ENCODE results near the gene GRAMD2B. TPM values are rescaled to one million over a fixed set of nuclear protein-coding genes. Genes with fewer than 3 reads are reported as not detected.

Gene GRAMD2B
- total and polyA plus RNA-seq, 2 of the 8 experiments (the other 6 are each of a cell fraction or from before 2014, with no cell fraction given): 6.4 to 9.4 TPM

DNA sequence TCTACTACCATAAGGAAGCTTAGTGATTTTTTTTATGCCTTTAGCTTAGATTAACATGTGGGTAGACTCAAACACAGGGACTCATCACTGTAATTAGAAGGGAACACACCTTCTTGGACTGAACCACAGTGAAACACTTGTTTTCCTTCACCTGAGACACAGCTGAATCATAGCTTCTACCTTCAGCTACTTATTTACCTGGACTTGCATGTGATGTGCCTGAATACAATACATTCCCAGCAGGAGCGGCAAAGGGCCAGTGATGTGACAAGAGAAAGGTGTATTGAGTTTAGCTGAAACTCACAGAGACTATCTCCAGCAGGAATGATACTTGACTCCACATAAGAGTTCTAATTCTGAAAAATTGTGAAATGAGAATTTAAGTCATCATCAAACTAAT is 37.8 kb downstream of the GRAMD2B start:
- H3K4me1 ChIP-seq (replicated peaks in 1 of 4; ENCODE audit: control insufficient read depth in 3 of 4, insufficient read depth in 4 of 4, low read length in 3 of 4): peaks cover 0 to 3% (median 0%) of the 10 kb centered on the region in 4 experiments; a peak in 1 of 7 replicates
- H3K79me2 ChIP-seq (ENCODE audit: control insufficient read depth in 1 of 2, insufficient read depth in 2 of 2, low read length in 2 of 2): no peaks in the 10 kb centered on the region
- no peak overlapping the region for H3K23ac ChIP-seq (ENCODE audit: insufficient read length)
- no peak overlapping the region for H3K4ac ChIP-seq (replicated peaks; ENCODE audit: insufficient read length, low read depth, low read length)
- H3K14ac ChIP-seq (ENCODE audit: insufficient read length): no peak overlapping the region
- no peak overlapping the region for H4K5ac ChIP-seq (ENCODE audit: insufficient read length, low read depth, low read length)
- H3K27me3 ChIP-seq (replicated peaks in 1 of 4; ENCODE audit: control insufficient read depth in 3 of 4, extremely low read depth in 1 of 4, insufficient read depth in 3 of 4, low read length in 3 of 4): no peaks in the 10 kb centered on the region; a peak in 2 of 7 replicates
- no peaks in the 10 kb centered on the region; a peak in 1 of 8 replicates for H3K36me3 ChIP-seq (ENCODE audit: control insufficient read depth in 2 of 4, insufficient read depth in 4 of 4, low read length in 3 of 4)
- no peak overlapping the region for H4K8ac ChIP-seq (ENCODE audit: extremely low read depth, insufficient read depth, low read length)
- no peak overlapping the region for H2AFZ ChIP-seq (ENCODE audit: low read length)
- no peak overlapping the region for H2BK5ac ChIP-seq (ENCODE audit: low read depth, low read length)
- CTCF ChIA-PET (ENCODE audit: partially characterized antibody): interaction anchor here (1.0 kb wide), 1 partner anchor 39 kb away, joined by 3 read pairs; no protein-coding TSS in a partner anchor
- no peak overlapping the region for H2BK12ac ChIP-seq (ENCODE audit: low read depth, low read length)
- no peak overlapping the region for H2BK15ac ChIP-seq (ENCODE audit: low read length)
- no peak overlapping the region for H2BK20ac ChIP-seq (ENCODE audit: low read length)
- no peak overlapping the region for H3K27ac ChIP-seq (ENCODE audit: low read depth, low read length)
- H3K79me1 ChIP-seq (ENCODE audit: low read depth, low read length): no peaks in the 10 kb centered on the region
- 95% methylated on average over 1 of the region's 1 CpG; no CpG with 5 or more reads in 1 of the 2 experiments for WGBS, 2 experiments (ENCODE audit: extremely low coverage in 1 of 2, insufficient coverage in 1 of 2, insufficient read length in 1 of 2, insufficient replicate concordance in 2 of 2, low coverage in 1 of 2, low lambda C conversion rate in 2 of 2, missing lambda C conversion rate in 1 of 2)
- no peaks in the 10 kb centered on the region for H3K9me3 ChIP-seq (ENCODE audit: insufficient read depth in 2 of 2, low read depth in 1 of 2, low read length in 1 of 2)
- H3K9ac ChIP-seq (replicated peaks in 1 of 4; ENCODE audit: extremely low read depth in 1 of 4, low read depth in 3 of 4, low read length in 3 of 4): no peak overlapping the region
- no peaks in the 10 kb centered on the region for H3K23me2 ChIP-seq (ENCODE audit: low read depth, low read length)
- POLR2A ChIA-PET (ENCODE audit: partially characterized antibody): no interaction called here
- no peak overlapping the region for H3K4me3 ChIP-seq (ENCODE audit: extremely low read depth in 1 of 4, insufficient read depth in 2 of 4, low read depth in 3 of 4, low read length in 4 of 4)
- DNase-seq (ENCODE audit: low read depth in 1 of 2, low spot score in 2 of 2) (no peak), FAIRE-seq (no peak)
- peaks cover 0 to 4% of the 10 kb centered on the region in 2 experiments for H4K20me1 ChIP-seq (replicated peaks in 1 of 2; ENCODE audit: control insufficient read depth in 1 of 2, insufficient read depth in 2 of 2, low read length in 2 of 2)
- no peak overlapping the region for H3K18ac ChIP-seq (ENCODE audit: extremely low read depth, low read length)
- H2AK5ac ChIP-seq (ENCODE audit: low read depth, low read length): no peak overlapping the region
- H2BK120ac ChIP-seq (replicated peaks; ENCODE audit: low read depth, low read length): no peak overlapping the region
- no peak for TF ChIP-seq SAP30 (IDR thresholded peaks at IDR 0.05; ENCODE audit: insufficient read depth, insufficient replicate concordance, low read length)
- no peak for TF ChIP-seq BACH1 (IDR thresholded peaks at IDR 0.05; ENCODE audit: low read length)
- H3K56ac ChIP-seq (replicated peaks; ENCODE audit: insufficient read length, low read depth, low read length): no peak overlapping the region
- H4K91ac ChIP-seq (replicated peaks; ENCODE audit: insufficient read length, low read length): no peak overlapping the region
- no peak overlapping the region for H3K4me2 ChIP-seq (ENCODE audit: insufficient read depth in 1 of 2, low read depth in 2 of 2, low read length in 2 of 2)

Measured in H1 (cell line).